Stimulated activated CD4-positive, alpha-beta T cell treated with anti-CD3 and anti-CD28 coated beads, Interleukin-12 subunit alpha, Interleukin-12 subunit beta, amount 100 ng/mL, for 24 hours (primary cell): Measurements from ENCODE around the gene SYT1.
"Not testable (repeated sequence)": the region's sequence is repeated elsewhere in the genome, so short reads cannot be mapped to it uniquely, and the experiment has no call there.

Source experiments
- DNase-seq, 2 experiments: peaks; one replicate each; pipeline ENCODE4 v3.0.0-alpha.2; 2020; ENCODE audit warnings: low read depth in 2 of 2

SYT1 gene

DNA sequence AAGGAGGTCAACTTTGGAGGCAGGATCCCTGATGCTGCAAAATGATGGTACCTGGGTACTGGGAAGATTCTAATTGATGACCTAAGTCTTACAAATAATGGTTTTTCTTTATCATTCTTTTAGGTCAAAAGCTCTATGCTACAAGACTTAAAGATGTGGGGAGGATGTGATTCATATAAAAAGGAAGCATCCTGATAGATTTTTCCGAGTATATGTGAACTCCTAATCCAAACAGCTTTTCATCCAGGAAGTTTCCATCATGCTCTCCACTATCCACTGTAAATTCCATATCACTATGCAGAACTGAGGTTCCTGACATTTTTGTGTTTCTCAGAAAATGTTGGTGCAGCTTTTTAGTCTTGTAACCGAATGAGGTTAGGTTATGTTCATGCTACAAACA, 533.0 kb downstream of the SYT1 start:
- no peak for DNase-seq

DNA sequence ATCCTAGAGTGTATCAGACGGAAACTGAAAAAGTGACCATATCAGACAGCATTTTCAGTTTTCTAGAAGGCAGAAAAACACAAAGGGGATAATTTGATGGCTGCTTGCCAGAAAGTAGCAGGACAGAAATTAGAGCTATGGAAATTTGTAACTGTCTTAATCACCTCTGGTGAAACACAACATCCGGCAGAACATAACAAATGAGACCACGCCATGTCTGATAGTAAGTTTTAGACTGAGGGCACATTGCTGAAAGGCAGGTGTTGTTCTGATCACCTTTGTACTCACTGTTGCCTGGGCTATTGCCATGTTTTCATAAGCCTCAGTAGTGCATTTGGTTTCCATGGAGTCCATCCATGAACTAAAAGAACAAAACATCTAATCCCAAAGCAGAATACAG, 535.9 kb downstream of the SYT1 start:
- DNase-seq, result no peak

DNA sequence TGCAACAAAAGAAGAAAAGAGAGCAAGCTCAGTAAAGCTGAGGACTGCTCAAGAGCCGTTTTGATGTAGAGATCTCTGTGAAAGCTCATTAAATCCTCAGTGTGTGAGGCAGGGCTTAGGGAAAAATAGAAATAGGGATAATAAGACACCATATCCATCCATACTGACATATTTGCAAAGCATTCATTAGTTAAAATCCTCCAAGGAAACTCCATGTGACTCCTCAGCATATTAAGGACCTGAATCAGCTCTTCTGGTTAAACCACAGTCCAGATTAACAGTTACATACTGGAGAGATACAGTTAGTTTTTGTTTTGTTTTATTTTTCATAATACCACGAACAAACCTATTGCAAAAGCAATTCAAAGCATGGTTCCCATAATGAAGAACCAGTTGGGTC, 538.0 kb downstream of the SYT1 start:
- DNase-seq, result no peak

DNA sequence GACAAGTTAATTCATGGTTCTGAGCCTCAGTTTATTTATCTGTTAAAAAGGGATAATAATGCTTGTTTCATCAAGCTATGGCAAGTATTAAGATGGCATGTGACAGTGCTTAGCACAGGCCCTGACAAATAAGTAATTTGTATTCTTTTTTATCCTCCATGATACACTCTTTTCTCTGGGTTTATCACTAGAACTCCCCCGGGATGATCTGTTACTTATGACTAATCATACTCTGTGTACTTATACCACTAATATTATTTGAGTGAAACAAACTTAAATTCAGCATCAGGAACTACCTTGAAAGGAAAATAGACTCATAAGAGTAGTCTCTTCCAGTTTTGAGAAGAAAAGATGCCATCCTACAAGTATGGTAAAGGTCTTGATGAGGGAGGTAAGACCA, 542.4 kb downstream of the SYT1 start:
- no peak for DNase-seq

DNA sequence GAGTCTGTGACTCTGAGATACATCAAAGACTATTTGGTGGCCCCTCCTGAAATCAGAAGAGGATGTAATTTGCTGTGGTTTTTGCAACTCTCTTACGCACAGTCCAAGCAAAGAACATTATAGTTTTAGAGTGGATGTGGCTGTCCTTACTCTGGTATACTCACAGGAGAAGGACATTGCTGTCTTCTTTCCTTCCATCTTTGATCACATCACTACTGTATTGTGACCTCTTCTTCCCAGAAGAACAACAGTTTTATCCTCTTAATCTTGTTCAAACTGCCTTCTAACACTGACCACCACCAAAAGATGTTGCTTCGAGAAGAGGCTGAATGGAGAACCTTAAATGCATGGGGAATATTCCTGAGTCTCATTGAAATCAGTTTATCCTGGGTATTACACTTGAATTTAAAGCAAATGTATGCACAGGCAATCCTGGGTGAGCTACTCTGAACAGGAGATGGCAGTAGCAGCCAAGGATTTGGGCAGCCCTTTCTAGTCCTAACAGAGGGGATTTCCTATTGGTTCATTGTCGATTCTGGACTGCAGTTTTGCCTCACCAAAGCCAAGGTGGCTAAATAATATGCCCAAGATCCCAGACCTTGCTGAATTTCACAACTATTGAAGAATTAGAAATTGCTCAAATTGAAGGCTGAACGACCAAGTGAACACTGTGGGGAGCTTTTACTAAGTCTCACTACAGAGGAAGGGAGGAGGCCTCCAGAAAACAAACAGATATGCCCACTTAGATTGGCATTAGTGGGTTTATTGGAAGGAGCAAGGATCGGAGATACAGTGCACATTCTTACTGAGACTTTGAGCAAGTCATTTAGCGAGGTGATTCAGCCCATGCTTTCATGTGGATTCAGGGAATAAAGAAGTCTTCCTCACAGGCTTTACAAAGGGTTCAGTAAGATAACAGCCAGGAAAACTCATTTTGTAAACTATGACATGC, 543.4 kb downstream of the SYT1 start:
- no peak for DNase-seq

DNA sequence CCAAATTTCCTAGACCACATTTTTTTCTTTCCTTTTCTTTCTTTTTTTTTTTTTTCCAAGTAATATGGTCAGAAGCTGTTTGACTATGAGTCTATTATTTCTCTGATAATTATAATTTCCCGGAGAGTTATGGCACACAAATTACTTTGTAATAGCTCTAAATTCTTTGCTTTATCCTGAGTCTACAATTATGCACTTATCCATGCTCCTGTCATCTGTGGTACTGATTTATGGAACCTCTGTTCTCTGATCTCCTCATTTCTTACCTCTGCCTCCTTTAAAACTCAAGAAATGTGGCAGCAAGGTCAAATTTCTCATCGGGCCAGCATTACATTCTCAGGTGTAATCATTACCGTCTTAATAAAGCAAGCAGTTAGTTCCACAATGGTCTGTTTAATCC, 544.1 kb downstream of the SYT1 start:
- no peak for DNase-seq

DNA sequence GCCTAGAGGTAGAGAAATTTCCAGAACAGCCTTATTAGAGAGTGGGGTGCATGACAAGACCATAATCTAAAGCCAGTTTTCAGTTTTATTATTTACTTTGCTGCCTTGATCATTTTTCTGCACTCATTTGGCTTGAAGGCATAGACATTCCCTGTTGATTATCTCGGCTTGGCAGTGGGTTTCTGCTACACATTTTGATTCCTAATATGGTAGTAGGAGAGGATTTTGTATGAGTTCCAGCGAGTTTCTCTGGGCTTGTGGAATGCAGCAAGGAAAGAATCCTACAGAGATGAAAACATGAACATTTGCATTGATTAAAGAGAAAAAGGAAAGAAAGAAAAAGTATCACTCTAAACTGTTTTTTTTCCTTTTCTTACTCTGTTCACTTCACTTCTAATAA, 545.0 kb downstream of the SYT1 start:
- no peak for DNase-seq

DNA sequence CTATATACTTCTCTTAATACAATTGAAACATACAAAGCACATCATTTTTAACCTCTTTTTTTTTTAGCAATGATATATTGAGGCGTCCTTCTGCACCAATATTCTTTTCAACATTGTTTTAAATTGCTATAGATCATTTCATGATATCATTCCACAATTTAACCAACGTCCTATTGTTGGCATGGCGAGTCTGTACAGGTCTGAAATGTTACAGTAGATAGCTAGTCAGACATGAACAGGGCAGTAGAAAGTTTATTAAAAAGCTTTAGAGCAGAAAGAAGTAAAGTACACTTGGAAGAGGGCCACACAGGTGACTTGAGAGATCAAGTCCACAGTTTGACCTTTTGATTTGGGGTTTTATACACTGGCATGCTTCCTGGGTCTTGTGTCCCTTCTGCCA, 547.2 kb downstream of the SYT1 start:
- no peak for DNase-seq

DNA sequence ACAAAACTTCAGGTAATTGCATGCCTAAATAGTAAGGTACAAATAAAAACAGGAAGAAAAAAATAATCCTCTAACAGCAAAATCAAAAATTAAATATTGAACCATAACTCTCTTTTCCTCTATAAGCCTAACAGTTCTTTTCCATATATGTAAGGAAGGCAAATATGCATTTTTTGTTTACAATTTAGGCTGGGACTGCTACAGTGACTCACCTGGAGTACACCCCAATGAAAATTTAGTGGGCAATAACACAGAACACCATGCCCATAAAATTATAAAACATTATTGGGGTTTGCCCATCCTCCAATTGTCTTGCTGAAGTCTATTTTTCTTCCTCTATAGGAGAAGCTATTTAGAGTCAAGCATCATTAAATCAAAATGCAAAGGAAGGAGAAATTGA, 549.2 kb downstream of the SYT1 start:
- DNase-seq, result no peak

DNA sequence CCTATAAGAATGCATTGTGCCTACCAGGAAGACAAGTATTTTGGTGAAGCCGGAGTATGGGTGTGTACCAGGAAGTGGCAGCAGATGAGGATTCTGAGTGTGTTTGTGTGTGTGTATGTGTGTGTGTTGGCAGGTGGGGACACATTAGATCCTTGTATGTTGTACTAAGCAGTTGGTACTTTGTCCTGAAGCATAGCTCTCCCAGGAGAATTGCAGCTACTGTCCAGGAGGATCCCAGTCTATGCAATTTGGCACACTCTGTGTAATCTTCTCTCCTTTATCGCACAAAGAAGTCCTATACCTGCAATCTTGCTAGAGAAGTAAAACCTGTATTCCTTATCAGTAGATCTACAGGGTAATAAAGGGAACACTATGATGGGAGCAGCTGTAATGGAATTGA, 549.7 kb downstream of the SYT1 start:
- DNase-seq, result no peak

DNA sequence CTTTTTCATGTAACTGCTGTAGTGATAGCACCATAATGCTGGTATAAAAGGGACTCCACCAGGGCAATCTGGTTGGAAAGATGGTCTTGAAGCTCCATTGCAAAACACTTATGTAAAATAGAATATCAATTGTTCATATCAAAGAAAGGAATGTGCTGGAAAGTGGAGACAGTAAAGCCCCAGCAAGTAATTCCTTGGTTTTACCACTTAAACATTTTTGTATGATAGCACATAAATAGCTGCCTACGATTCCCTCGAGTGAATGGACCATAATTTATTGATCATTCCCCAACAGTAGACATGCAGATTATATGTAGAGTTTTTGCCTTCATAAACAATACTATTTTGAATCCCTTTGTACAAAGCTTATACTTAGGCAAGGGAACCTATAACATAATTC, 550.7 kb downstream of the SYT1 start:
- DNase-seq, result no peak

DNA sequence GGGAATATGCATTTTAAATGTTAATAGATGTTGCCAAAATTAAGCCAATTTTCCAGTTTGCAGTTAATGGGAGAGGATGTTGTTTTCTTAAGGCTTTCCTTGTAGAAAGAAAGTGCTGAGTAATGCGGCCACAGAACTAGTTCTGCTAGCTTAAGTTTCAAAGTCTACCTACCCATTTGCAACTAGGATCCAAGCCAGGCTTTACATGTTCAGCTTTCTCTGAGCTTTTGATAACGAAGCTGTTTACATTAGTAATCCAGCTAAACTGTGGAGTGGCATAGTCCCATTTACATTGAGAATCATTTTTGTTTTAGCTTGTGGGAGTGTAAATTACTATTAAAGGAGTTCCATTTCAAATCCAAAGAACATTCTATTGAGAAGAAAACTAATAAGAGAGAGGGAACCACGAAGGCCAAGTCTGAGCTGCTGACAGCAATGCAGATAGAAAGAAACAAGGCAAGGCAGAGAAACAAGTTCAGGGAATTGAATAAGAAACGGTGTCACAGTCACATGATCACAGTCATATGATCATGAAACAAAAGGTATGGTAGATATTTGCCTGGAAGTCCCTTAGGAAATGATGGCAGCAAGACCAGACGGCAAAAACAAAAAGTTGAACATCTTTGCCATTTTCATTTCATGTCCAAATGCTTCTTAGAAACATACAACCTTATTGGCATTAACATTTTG, 551.3 kb downstream of the SYT1 start:
- no peak for DNase-seq

DNA sequence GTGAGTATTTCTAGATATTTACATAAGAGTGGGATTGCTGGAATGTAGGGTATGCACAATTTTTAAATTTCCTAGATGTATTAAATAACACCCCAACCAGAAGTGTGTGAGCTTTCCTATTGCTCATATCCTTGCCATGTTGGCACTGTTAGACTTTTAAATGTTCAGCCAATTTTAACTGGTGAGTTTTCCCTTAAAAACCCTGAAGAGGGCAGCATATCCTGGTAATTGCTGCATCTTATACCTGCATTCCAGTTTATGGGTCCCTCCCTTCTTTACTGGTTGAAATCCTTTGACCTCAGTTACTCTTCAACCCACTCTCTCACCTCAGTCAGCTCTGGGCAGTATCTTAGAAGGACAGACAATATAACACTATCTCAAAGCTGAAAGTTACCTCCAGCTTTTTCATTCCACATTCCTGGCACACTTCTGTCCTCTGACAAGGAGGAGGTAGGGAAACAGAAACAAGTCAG, 555.6 kb downstream of the SYT1 start:
- no peak for DNase-seq

DNA sequence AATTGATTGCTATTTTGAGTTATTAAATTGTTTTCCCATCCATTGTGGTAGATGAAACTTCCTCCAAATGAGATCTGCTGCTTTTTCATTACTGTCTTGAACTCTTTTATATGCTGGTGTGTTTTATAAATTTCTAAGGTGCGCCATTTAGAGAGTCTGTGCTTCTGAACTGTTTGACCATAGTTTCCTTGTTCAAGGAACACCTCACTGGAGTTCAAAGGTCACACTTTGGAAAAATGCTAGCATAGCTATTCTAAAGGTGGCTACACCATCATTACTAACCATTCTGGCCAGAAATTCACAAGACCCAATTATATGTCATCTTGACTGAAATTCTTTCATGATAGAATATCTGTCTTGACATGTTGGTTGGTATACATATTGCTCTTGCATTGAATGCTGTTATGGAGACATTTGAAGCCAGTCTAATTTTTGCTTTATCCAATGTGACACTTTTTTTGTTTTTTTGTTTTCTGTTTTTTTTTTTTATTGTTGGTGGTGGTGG, 556.7 kb downstream of the SYT1 start:
- no peak for DNase-seq

DNA sequence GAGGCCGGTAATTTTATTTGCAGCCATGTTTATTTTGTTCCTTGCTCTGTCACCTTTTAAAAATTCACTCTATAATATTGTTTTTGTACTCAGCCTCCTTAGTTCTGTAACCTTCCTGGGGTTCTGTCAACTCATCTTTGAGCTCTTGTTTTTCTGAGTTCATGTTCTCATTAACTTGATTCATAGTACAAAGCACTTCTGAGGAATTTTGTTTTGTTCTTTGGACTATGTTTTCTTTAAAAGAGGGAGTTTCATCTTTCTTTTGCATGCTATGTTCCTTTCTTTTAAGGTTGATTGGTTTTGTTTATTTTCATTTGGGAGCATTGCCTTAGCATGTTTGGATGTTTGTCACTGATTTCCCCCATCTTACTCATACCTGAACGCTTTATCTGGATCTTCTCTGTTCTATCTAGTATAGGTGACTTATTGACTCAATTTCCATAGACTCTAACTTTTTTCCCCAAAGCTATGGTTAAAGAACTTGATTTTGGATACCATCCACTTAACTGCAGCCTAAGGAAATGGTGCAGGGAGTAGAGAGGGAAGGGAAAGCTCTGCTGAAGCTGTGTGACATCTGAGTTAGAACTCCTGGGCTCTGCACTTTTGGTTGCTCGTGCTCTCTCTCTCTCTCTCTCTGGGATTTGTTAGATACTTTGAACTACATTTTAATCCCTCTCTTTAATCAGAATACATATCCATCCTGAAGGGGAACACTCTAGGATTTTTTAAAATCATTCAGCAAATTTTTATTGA, 557.7 kb downstream of the SYT1 start:
- DNase-seq, result no peak

DNA sequence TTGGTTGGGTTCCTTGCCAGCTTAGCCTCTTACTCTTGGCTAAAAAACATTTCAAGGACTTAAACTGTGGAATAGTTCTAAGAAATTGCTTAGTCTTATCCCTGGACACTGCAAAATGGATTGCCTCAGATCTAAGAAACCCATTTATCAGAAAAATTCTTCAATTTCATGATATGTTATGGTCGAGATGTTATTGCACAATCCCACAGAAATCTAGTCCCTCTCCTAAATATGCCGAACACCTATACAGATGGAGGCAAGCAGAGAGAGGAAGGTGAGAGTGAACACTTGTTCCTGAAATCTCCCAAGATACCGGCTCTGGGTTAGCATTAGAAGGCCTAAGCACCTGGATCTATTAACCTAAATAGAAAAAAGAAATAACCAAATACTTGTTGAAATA, 559.0 kb downstream of the SYT1 start:
- no peak for DNase-seq

DNA sequence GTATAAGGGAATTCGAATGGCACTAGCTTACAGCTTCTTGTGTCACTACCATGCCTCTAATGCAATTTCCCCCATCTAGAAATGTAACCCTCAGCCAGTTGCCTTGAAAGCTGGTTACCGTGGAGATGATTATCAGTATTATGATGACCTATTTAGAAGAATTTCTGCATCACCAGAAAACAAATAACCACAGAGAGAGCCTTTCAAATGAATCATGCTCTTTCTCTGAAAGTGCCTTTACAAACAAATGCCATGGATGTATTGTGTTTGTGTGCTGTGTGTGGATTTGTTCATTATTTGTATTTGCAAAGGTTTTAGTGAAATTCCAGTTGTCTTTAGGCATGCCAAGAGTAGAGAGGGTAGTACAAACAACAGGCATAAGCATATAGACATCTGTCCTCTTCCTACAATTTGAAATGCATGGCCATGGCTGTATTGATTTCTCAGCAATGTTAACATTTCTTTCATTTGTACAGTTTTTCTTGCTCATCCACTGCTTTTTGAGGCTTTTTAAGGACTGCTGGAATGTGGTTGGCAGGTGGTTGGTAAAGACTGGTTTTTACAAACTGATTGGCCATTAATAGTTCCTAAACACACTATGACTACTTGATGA, 559.6 kb downstream of the SYT1 start:
- DNase-seq, result no peak

DNA sequence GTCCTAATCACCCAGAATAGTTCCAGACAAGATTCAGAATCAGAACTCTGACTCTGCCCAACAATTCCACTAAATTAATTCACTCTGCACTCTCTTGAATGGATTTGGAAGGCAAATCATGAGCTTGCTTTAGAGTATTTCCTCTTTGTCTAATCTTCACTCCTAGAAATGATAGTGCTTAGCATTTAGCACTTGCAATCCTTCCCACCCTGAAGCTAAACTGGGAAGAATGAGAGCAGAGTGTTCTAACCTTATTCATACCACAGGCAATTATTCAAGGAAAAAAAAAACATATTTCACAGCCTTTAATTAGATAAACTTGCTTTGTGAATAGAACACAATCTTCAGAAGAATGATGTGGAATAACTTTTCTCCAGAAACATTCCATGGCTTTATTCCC, 561.5 kb downstream of the SYT1 start:
- DNase-seq, result no peak

DNA sequence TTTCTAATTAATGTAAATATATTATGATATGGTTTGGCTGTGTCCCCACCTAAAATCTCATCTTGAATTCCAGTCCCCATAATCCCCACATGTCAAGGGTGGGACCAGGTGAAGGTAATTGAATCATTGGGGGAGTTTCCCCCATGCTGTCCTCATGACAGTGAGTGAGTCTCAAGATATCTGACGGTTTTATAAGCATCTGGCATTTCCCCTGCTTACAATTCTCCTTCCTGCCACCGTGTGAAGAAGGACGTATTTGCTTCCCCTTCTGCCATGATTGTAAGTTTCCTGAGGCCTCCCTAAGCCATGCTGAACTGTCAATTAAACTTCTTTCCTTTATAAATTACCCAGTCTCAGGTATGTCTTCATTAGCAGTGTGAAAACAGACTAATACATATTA, 562.2 kb downstream of the SYT1 start:
- DNase-seq, result not testable (repeated sequence)

DNA sequence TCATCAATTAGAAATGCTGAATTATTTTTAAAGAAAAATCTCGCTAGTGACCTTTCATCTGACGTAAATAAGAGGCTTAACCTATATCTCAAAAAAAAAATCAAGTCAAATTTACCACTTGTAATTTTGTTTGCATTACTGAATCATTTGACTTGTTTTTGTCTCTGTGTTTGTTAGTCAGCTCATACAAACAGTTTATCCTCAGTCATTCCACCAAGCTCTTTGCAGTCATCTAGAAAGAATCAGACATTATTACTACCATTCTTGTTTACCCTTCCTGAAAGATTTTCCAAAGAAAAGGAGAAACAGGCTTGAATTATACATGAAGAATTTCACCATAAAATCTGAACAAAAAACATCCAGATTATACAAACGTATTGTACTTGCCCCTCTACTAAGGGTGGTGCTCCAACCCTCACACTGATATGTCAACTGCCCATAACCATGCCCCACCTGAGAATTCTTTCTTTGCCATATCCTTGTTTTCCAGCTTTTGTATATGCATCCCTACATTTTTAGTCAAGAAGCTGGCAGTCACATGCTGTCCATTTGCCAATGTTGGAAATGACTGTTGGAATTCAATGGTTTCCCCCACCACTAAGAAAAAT, 569.0 kb downstream of the SYT1 start:
- DNase-seq, result no peak

DNA sequence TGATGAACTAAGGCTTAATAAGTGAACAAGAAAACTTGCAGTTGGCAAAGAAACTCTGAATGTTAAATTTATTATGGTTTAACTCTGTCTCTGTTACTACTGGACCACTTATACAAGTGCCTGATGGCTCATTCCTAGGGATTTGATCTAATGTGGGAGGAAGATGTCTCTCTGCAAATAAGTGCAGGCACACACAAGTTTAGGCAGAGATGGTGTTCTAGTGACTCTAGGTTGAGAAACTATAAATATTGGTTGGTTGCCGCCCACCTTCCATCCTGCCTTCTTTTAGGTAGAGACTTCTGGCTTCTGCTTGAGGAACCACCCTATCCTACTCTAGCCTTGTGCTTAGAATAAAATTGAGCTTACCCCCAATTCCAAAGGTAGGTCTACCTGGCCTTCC, 570.0 kb downstream of the SYT1 start:
- DNase-seq, result no peak
